ENCODE measurements around the gene CACNA1C.

CACNA1C gene

DNA sequence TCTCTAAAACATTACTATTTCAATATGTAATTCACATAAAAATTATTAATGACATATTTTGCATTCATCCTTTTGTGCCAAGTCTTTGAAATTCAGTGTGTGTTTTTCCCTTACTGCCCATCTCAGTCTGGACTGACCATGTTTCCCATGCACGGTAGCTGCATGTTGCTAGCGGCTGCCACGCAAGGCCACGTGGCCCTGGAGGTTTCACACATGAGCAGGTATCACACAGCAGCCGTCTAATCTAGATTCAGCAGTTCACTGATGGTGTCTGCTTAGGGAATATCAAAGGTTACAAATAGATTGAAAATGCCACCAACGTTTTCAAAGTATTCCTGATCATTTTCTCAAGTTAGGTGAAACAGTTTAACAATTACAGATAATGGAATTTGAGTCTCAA lies 507.1 kb downstream of the CACNA1C start:
- DNase-seq (ENCODE audit: low read depth): no peak

DNA sequence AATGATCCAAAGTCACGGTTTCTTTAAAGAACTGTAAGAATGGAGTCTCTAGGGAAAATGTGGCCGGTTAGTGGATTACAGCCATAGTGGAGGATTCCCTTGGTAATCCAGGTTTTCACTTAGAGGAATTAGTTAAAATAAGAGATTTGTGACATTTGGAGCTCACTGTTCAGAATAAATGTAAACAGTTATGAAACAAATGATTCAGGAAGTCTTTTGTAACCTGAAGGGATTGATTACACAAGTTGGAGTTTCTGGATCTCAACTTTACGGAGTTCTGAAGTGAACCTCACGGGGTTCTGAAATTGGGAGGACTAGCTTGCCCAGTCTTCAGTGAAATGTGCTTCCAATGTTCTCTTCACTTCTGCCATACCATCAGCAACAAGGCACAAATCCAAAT lies 507.6 kb downstream of the CACNA1C start:
- DNase-seq (ENCODE audit: low read depth): no peak

DNA sequence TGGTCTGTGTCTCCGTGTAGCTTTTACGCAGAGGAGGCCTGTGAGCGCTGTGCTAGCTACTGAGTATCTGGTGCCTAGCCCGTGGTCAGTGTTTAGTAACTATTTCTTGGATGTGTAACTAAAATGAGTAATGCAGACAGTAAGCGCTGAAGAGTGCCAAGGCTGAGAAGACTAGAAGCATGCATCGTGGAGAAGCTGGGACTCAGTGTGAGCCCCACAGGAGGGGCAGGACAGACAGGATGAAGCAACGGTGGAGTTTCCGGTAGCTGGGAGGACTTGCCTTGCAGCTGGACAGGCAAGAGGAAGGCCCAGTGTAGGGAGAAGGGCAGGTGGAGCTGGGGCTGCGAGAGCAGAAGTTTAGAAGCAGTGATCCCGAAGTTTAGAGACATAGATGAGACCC lies 508.6 kb downstream of the CACNA1C start:
- DNase-seq (ENCODE audit: low read depth): no peak

DNA sequence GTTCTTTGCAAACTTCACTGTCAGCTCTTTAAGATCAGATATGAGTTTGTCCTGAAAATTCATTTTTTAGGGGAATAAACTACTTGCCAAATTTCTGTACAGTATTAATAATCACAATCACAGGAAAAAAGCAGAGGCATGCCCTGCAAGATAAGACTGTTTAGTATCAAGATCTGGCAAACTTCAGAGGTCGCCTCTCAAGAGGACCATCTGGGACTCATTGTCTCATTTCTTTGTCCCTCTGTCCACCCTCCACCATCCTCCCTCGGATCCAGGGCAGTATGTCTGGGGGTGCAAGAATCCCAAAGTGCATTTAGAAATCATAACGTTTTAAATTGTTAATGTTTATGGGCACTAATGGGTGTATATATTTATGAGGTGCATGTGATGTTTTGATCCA lies 509.6 kb downstream of the CACNA1C start:
- DNase-seq (ENCODE audit: low read depth): no peak

DNA sequence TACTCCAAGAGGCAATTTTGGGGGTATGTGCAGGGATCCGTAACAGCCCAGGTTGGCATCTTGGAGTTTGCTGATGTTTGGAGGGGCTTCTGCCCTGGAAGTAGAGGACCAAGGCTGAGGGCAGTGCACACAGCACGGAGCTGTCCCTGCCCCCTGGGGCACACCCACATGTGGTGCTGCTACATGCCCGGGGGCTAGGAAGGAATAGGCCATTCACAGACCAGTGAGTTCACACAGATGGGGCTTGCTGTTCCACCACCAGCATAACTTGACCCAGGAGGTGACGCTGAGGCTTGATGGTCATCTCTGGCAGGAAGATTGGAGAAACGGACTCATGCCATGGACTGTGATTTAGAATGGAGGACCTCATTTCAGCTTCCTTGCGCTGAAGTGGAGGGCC lies 510.9 kb downstream of the CACNA1C start:
- no peak for DNase-seq (ENCODE audit: low read depth)

DNA sequence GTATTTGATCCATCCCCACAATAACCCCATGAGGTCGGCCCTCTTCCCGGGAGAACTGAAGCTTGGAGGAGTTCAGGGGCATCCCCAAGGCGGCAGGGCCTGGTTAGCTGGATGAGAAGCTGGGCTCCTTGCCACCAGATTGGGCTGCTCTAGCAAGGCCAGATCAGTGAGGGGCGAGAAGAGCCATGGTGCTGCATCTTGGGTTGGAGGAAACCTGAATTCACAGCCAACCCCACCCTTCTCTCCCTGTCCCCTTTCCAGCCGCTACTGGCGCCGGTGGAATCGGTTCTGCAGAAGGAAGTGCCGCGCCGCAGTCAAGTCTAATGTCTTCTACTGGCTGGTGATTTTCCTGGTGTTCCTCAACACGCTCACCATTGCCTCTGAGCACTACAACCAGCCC lies 513.4 kb downstream of the CACNA1C start:
- DNase-seq (ENCODE audit: low read depth): no peak

DNA sequence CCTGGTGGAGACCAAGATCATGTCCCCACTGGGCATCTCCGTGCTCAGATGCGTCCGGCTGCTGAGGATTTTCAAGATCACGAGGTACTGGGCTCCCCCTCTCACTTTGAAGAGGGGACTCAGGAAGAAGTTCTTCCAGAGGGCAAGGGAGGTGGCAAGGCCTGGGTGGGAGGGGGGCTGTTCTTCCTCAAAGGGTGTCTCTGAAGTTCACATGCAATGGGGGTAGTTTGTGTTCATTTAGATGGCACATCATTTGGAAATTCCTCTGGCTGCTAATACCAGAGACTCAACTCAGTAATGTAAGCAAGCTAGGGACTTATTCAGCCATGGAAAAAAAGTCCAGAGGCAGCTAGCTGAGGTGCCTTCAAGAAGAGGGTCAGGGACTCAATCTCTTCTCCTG lies 514.9 kb downstream of the CACNA1C start:
- DNase-seq (ENCODE audit: low read depth): no peak

DNA sequence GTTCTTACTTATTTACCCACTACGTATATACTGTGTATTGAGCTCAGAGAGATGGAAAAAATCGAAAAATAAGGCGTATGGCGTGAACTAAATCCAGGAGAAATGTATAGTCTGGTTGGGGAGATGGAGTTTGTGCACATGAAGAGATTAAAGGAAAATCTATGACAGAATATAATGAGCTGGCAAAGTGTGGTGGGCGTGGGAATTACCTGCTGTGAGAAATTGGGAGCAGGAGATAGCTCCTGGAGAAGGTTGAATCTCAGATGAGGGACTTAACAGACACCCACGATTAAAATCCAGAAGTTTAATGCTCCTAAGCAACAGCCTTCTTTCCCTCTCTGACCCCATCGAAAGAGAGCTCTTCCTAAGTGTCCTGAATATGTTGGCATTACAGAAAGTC lies 517.8 kb downstream of the CACNA1C start:
- no peak for DNase-seq (ENCODE audit: low read depth)

DNA sequence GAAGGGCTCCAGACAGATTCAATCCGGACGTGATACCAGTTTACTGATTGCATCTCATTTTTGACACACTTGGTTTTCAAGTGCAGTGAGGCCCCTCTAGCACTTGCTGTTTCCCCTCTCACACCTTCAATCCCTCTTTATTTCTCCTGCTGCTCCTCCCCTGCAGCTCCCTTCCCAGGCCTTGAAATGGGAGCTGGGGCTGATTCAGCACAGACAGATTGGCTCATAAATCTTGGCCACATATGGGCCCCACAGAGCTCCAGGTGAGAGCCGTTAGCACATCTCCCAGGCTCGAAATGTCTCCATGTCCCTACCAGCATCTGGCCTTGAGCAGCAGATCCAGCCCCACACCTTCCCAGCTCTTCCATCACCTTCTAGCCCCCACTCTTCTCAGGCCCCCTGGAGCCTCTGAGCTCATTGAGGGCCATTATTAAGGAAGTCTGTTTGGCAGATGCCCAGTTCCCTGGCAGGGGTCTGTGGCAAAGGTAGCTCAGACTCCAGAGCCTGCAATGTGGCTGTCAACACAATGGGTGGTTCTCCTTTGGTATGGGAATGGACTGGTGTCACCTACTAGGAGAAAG lies 521.7 kb downstream of the CACNA1C start:
- no peak for DNase-seq (ENCODE audit: low read depth)

DNA sequence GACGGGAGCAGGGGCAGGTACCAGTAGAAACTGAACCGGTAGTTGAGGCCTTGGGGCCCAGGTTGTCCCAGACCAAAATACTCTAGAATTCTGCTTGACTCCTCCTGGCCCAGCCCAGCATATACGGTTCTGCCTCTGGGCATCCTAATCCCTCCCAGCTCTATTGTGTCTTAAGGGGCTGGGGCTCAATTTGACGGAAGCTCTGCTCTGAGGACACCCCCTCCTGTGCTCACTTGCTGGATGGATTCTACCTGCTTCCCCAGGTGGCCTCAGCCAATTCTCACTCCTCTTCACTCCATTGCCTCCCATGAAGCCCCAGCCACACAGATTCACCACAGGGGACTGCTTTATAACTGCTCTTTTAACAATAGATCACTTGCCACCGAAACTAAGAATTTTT lies 522.5 kb downstream of the CACNA1C start:
- no peak for DNase-seq (ENCODE audit: low read depth)

DNA sequence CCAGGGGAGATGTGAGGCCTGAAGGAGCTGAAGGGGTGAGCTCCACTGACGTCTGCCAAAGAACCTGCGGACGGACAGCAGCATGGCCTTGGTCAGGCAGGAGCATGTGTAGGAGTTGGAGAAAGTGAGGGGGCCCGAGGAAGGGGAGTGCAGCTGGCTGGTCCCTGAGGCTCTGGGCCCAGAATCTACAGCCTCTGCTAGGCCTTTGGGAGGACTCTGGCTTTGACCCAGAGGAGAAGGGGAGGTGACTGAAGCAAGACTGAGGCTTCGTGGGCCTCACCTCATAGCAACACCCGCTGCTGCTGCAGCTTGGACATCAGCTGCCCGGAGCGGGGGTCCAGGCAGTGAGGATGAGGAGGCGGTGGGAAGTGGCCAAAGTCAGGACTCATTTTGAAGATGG lies 525.4 kb downstream of the CACNA1C start:
- DNase-seq (ENCODE audit: low read depth): no peak

DNA sequence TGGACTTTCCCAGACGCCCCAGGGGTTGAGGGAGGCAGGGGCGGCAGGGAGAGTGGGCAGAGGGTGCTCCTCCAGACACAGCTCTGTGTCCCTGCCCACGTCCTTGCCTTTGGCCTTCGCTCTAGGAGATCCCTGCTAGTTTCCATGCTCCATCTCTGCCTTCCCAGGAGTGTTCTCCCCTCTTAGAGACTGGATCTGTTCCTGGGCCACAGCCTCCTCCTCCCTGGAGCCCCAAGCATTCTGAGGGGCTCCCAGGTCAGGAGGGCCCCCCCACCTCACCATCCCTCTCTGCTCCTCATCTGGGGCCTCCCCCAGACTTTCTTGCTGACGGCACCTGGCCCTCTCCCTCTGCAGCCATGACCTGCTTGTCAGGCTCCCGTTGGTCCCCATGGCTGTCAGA lies 526.0 kb downstream of the CACNA1C start:
- no peak for DNase-seq (ENCODE audit: low read depth)

DNA sequence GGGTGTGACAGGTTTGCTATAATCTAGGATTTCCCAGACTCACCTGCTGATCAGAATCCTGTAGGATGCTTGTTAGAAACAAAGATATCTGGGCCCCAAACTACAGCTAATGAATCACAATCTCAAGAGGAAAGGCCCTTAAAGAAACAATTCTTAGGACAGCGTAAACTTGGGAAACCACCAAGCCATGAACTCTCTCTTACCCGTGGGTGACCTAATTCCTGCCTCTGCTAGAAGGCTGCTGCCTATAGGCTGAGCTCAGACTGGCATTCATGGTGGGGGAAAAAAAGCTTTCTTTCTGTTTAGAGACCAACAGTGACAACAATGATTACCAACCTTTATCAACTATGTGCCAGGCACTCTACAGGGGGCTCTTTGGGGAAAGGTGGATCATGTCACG lies 528.0 kb downstream of the CACNA1C start:
- no peak for DNase-seq (ENCODE audit: low read depth)

DNA sequence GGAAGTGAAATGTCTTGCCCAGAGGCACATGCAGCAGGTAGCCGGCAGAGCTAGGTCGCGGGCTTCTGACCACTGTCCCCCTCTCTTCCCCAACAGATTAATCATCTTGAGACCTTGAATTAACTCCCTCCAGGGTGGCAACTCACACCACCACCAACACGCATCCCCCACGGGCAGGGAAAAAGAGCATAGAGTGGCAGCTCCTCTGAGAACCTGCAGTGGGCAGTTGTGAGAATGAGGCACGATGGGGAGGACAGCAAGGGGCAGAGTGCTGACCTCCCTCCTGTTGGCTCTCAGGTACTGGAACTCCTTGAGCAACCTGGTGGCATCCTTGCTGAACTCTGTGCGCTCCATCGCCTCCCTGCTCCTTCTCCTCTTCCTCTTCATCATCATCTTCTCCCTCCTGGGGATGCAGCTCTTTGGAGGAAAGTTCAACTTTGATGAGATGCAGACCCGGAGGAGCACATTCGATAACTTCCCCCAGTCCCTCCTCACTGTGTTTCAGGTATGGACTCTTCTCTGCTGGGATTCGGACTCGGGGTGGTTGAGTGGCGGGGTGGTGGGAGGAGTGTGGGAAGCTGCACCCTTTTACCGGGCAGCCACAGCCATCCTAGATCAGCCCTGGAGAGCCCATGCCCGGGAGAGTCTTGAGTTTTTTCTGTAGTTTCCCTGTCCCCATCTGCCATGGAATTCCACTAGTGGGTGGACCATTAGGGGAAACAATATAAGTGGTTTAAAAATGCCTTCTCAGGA lies 528.7 kb downstream of the CACNA1C start:
- no peak for DNase-seq (ENCODE audit: low read depth)

DNA sequence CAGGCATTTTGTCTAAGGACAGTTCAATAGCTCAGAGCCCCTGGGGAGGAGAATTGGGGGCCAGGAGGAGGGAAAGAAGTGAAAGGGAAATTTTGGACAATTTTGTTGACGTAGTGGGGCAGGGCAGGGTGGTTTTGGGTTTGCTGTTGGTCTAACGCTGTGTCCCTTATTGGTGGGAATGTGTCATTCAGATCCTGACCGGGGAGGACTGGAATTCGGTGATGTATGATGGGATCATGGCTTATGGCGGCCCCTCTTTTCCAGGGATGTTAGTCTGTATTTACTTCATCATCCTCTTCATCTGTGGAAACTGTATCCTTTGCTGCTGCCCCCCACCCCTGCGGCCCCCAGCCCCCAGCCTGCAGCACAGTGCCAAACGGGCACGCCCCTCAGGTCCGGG lies 529.8 kb downstream of the CACNA1C start:
- no peak for DNase-seq (ENCODE audit: low read depth)

DNA sequence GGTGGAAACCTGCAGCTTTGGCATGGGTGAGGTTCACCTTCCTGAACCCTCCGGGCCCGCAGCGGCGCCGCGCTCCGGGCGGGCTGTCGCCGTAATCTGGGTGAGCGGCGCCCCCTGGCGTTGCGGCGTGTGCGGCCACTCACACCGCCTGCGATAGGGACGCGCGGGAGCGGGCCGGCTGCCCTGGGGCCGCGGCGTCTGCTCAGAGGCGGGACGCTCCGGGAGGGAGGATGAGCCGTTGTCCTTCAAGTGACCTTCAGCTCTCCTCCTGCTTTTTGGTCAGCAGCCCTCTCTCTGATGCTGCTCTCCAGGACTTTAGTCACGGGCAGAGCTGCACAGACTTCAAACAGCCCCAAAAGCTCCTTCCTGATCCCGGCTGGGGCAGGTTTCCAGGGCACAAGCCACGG lies 530.3 kb downstream of the CACNA1C start:
- peak; percentile 32 for DNase-seq (ENCODE audit: low read depth)

DNA sequence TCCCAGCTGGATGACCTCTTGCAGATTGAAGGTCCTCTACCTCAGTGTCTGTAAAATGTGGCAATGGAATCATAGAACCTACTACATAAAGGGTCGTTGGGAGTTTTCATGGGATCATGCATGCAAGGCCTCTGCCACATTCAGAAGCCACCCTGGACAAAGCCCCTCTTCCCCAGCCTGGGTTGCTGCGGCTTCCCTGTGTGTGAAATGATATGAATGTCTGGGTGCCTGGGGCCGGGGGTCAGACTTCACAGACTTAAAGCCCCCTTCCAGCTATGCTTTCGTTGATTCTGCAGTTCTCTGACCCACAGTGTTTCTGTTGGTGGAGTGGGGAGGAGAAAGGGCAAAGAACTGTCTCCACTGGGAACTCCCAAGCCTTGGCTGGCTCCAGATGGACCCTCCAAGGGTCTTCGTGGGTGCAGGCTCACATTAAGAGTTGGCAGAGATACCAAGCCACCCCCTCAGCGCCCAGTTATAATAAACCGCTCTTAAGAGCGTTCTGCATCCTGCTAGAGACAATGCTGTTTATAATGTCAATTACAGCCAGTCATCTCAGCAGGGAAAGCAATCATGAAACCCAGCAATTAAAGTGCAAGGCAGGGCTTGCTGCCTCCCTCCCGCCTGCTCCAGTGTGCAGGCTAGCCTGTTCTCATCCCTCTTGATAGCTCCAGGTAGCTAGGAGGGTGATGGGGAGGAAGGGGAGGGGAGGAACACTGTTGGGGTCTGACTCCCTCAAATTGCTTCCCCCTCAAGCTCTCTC lies 531.0 kb downstream of the CACNA1C start:
- DNase-seq (ENCODE audit: low read depth): no peak

DNA sequence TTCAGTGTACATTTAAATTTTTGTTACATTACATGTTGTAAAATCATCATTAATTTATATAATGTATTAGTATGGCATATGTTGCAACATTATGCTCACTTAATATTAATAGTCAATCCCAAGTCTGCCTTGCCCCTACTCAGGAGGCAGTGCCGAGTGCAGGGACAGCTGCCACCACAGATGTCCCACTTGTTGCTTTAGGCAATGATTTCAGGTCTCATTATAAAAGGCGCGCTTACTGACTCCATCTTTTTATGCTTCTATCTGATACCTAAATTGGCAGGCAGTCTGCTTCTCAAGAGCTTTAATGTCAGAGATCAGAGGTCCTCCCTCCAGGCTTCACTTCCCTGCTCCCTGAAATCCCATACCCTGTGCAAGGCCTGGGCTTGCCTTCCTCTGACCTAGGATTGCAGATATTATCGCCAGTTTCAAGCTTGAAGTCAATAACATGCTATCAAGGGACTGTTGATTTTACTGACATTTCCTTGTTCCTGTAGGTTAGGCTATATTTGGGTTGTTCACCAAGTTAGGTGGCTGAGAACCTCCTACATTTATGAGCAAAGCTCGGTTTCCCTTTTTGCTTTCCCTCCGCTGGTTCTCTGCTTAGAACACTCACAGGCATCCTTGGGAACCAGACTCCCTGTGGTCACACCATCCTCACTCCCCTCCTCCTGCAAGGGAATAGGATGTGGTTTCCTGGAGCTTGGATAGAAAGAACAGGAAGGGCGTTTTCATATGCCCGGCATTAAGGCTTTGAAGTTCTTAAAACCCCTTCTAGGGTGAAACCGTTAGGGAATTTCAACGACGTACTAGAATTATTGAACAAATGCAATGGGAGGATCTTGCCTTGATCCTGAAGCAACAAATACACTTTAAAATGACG lies 533.6 kb downstream of the CACNA1C start:
- peak; percentile 41 for DNase-seq (ENCODE audit: low read depth)

DNA sequence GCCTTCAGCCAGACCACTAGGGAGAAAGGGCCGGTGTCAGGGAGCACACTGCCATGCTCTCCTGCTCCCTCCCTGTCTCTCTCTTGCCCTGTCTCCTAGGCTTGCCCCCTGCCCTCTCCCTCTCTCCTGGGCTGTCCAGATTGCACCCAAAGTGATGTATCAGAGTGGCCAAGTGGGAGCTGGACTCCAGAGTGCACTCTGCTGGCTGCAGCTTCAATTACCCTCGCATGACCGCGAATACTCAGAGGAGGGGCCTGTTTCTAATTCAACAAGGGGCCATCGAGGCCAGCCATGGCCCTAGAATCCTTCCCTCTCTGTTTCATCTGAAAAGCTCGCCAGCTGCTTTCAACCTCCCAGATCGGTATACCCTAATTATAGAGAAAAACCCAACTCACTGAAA lies 535.6 kb downstream of the CACNA1C start:
- no peak for DNase-seq (ENCODE audit: low read depth)

DNA sequence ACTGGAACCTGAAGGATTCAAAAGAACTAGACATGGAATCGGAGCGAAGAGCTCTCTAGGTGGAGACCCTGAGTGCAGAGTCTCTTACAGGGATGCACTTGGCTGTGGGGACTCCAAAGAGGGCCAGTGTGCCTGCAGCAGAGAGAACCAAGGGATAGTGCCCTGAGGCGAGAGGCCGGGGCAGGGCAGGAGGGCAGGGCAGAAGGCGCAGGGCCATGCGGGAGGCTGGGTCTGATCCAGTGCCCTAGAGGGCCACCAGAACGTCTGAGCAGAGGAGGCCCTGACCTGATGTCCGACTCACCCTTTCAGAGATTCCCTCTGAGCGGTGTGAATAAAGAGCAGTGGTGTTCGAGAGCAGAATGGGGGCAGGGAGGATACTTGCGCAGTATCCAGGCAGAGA lies 536.6 kb downstream of the CACNA1C start:
- no peak for DNase-seq (ENCODE audit: low read depth)

DNA sequence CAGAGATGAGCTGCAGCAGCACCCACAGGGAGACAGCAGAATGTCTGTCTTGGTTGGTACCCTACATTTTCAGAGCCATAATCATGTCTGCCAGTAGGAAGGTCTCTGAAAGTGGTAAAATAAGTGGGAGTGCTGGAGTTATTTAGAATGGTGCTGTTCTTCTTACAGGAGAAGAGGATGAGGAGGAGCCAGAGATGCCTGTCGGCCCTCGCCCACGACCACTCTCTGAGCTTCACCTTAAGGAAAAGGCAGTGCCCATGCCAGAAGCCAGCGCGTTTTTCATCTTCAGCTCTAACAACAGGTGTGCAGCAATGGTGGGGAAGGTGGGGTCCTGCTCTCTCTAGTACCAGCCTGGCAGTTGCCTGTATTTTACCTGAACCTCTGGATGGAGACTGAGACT lies 540.3 kb downstream of the CACNA1C start:
- no peak for DNase-seq (ENCODE audit: low read depth)

DNA sequence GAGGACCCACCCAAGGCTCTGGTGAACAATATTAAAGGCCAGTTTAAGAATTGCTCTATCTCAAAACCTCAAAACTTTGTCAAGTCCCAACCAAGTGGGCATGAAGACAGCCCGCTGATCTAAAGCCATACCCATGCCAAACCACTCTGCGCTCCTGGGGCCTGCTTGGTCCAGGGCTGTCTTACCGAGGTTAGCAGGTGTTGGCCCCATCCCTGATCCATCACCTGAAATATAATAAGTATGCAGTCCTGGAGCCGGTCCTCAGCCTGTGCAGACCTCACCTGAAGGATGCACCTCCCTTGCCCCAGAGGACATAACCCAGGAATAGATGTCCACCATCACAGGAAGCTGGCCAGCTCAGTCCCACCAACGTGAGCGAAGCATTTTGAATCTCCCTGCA lies 543.7 kb downstream of the CACNA1C start:
- no peak for DNase-seq (ENCODE audit: low read depth)
